KMS-11 (cell line): ENCODE results near the gene FHIT.

ENCODE experiments used
- H2AFZ ChIP-seq: fragments of 200-600 bp; sonication (generic); 2 replicates; pipeline ENCODE4 v1.6.1; 2016; ENCODE audit warnings: antibody characterized with exemption, mixed run types, low read depth
- H3K27ac ChIP-seq: fragments of 200-600 bp; sonication (generic); 2 replicates; pipeline ENCODE4 v1.6.1; 2016; ENCODE audit warnings: mild to moderate bottlenecking, mixed run types
- H3K27me3 ChIP-seq: fragments of 200-600 bp; sonication (generic); 2 replicates; pipeline ENCODE4 v1.6.1; 2017; ENCODE audit warnings: mild to moderate bottlenecking, low read depth, mixed run types, moderate library complexity; ENCODE audit not compliant: insufficient read depth
- H3K36me3 ChIP-seq: fragments of 200-600 bp; sonication (generic); 2 replicates; pipeline ENCODE4 v1.6.1; 2017; ENCODE audit warnings: mild to moderate bottlenecking, mixed run types; ENCODE audit not compliant: insufficient read depth
- H3K4me1 ChIP-seq: fragments of 200-600 bp; sonication (generic); 2 replicates; pipeline ENCODE4 v1.6.1; 2016; ENCODE audit warnings: mild to moderate bottlenecking, low read depth, mixed run types; ENCODE audit not compliant: poor library complexity, severe bottlenecking
- H3K4me2 ChIP-seq: fragments of 200-600 bp; sonication (generic); 2 replicates; pipeline ENCODE4 v1.7.0; 2016; ENCODE audit warnings: mild to moderate bottlenecking, mixed run types
- H3K4me3 ChIP-seq: fragments of 200-600 bp; sonication (generic); IDR thresholded peaks from 2 replicates; pipeline ENCODE4 v1.6.1; 2017; ENCODE audit warnings: low read depth, low read length, mixed read lengths; ENCODE audit not compliant: insufficient read depth
- H3K79me2 ChIP-seq: fragments of 200-600 bp; sonication (generic); 2 replicates; pipeline ENCODE4 v1.6.1; 2016; ENCODE audit warnings: low read depth, mixed run types; ENCODE audit not compliant: insufficient read depth
- H3K9ac ChIP-seq: fragments of 200-600 bp; sonication (generic); 2 replicates; pipeline ENCODE4 v1.6.1; 2016; ENCODE audit warnings: mild to moderate bottlenecking, mixed run types
- H4K20me1 ChIP-seq: fragments of 200-600 bp; sonication (generic); 2 replicates; pipeline ENCODE4 v1.6.1; 2016; ENCODE audit warnings: mild to moderate bottlenecking, mixed run types; ENCODE audit not compliant: insufficient read depth
- CTCF ChIP-seq: fragments of 200-600 bp; sonication (generic); conservative IDR thresholded peaks from 2 replicates; pipeline ENCODE4 v1.6.1; 2017; ENCODE audit warnings: low read depth, mild to moderate bottlenecking, antibody characterized with exemption, low read length, moderate library complexity, mixed read lengths

FHIT gene

GRCh38 chr3:60448696-60449095 is 802.6 kb downstream of the FHIT start:
- Histone ChIP-seq H3K4me1 (no peaks in the 10 kb centered on the region), H2AFZ (no peak overlapping the region), H3K79me2 (no peaks in the 10 kb centered on the region), H4K20me1 (no peaks in the 10 kb centered on the region), H3K27me3 (no peaks in the 10 kb centered on the region), H3K9ac (no peak overlapping the region), H3K27ac (no peak overlapping the region), H3K4me2 (no peak overlapping the region), H3K4me3 (no peak overlapping the region), H3K36me3 (no peaks in the 10 kb centered on the region)
- no peak for TF ChIP-seq CTCF

- no peaks in the 10 kb centered on the region for H3K79me2 ChIP-seq
- H4K20me1 ChIP-seq = no peaks in the 10 kb centered on the region
- H2AFZ ChIP-seq = no peak overlapping the region
- no peak overlapping the region for H3K4me3 ChIP-seq
- no peaks in the 10 kb centered on the region for H3K36me3 ChIP-seq
- H3K27ac ChIP-seq = no peak overlapping the region
- no peaks in the 10 kb centered on the region for H3K4me1 ChIP-seq
- no peak for TF ChIP-seq CTCF
- H3K27me3 ChIP-seq = no peaks in the 10 kb centered on the region
- H3K9ac ChIP-seq = no peak overlapping the region
- no peak overlapping the region for H3K4me2 ChIP-seq
These were observed 805.8 kb downstream of the FHIT start for GRCh38 chr3:60445446-60445845.

GRCh38 chr3:60444898-60445437 is 806.3 kb downstream of the FHIT start:
- H2AFZ ChIP-seq = no peak overlapping the region
- no peak overlapping the region for H3K9ac ChIP-seq
- H3K79me2 ChIP-seq = no peaks in the 10 kb centered on the region
- H3K4me3 ChIP-seq = no peak overlapping the region
- no peaks in the 10 kb centered on the region for H3K4me1 ChIP-seq
- H3K27me3 ChIP-seq = no peaks in the 10 kb centered on the region
- H4K20me1 ChIP-seq = no peaks in the 10 kb centered on the region
- TF ChIP-seq CTCF = no peak
- no peak overlapping the region for H3K27ac ChIP-seq
- no peak overlapping the region for H3K4me2 ChIP-seq
- no peaks in the 10 kb centered on the region for H3K36me3 ChIP-seq

GRCh38 chr3:60440869-60441268 is 810.4 kb downstream of the FHIT start:
- Histone ChIP-seq H3K27me3 (no peaks in the 10 kb centered on the region), H3K9ac (no peak overlapping the region), H3K4me2 (no peak overlapping the region), H3K79me2 (no peaks in the 10 kb centered on the region), H4K20me1 (no peaks in the 10 kb centered on the region), H3K36me3 (no peaks in the 10 kb centered on the region), H3K27ac (no peak overlapping the region), H3K4me3 (no peak overlapping the region), H2AFZ (no peak overlapping the region), H3K4me1 (no peaks in the 10 kb centered on the region)
- no peak for TF ChIP-seq CTCF
